SK-N-SH treated with all-trans-retinoic acid at 6 μM for 48 hours (cell line): ENCODE results near the gene NEUROD4.

Source experiments
- ATAC-seq: fragments of 200-7000 bp; cut with Tn5 transposase; 3 replicates; pipeline ENCODE4 v1.9.1; 2020; ENCODE audit warnings: mild to moderate bottlenecking, moderate library complexity
- BACH2 ChIP-seq: fragments of 250-450 bp; sonication (Bioruptor Pico); IDR thresholded peaks from 2 replicates; pipeline ENCODE4 v1.9.0; 2021; ENCODE audit warnings: mild to moderate bottlenecking, borderline replicate concordance
- CREB5 ChIP-seq: fragments of 250-450 bp; sonication (Bioruptor Pico); IDR thresholded peaks from 2 replicates; pipeline ENCODE4 v1.5.1; 2020; ENCODE audit warnings: low read depth, mild to moderate bottlenecking, moderate library complexity
- CSDC2 ChIP-seq: fragments of 250-450 bp; sonication (Bioruptor Pico); IDR thresholded peaks from 2 replicates; pipeline ENCODE4 v1.5.0; 2020; ENCODE audit warnings: mild to moderate bottlenecking, moderate library complexity
- CSRNP3 ChIP-seq: fragments of 250-450 bp; sonication (Bioruptor Pico); IDR thresholded peaks from 2 replicates; pipeline ENCODE4 v1.5.1; 2021; ENCODE audit warnings: mild to moderate bottlenecking, moderate library complexity
- ESRRG ChIP-seq: fragments of 250-450 bp; sonication (Bioruptor Pico); IDR thresholded peaks from 2 replicates; pipeline ENCODE4 v1.6.1; 2021; ENCODE audit warnings: mild to moderate bottlenecking
- ISL1 ChIP-seq: fragments of 250-450 bp; sonication (Bioruptor Pico); IDR thresholded peaks from 2 replicates; pipeline ENCODE4 v2.1.2; 2022; ENCODE audit warnings: mild to moderate bottlenecking, moderate library complexity
- PATZ1 ChIP-seq: fragments of 250-450 bp; sonication (Bioruptor Pico); IDR thresholded peaks from 2 replicates; pipeline ENCODE4 v1.8.0; 2020; ENCODE audit warnings: mild to moderate bottlenecking, moderate library complexity, borderline replicate concordance
- PPARA ChIP-seq: fragments of 250-450 bp; sonication (Bioruptor Pico); IDR thresholded peaks from 2 replicates; pipeline ENCODE4 v1.5.0; 2020; ENCODE audit warnings: mild to moderate bottlenecking, borderline replicate concordance
- RARB ChIP-seq: fragments of 250-450 bp; sonication (Bioruptor Pico); IDR thresholded peaks from 2 replicates; pipeline ENCODE4 v1.8.0; 2021; ENCODE audit warnings: mild to moderate bottlenecking, moderate library complexity
- TCF4 ChIP-seq: fragments of 250-450 bp; sonication (Bioruptor Pico); IDR thresholded peaks from 2 replicates; pipeline ENCODE4 v1.8.0; 2021; ENCODE audit warnings: mild to moderate bottlenecking, moderate library complexity, borderline replicate concordance
- TOX ChIP-seq: fragments of 250-450 bp; sonication (Bioruptor Pico); IDR thresholded peaks from 2 replicates; pipeline ENCODE4 v1.8.0; 2021; ENCODE audit warnings: mild to moderate bottlenecking, moderate library complexity, borderline replicate concordance
- TSHZ2 ChIP-seq: fragments of 250-450 bp; sonication (Bioruptor Pico); IDR thresholded peaks from 2 replicates; pipeline ENCODE4 v1.5.0; 2020; ENCODE audit warnings: mild to moderate bottlenecking, moderate library complexity
- ZC3H10 ChIP-seq: fragments of 250-450 bp; sonication (Bioruptor Pico); IDR thresholded peaks from 2 replicates; pipeline ENCODE4 v1.5.1; 2021; ENCODE audit warnings: mild to moderate bottlenecking, moderate library complexity
- ZFP3 ChIP-seq: fragments of 250-450 bp; sonication (Bioruptor Pico); IDR thresholded peaks from 2 replicates; pipeline ENCODE4 v1.5.0; 2020; ENCODE audit warnings: mild to moderate bottlenecking, moderate library complexity
- ZFP30 ChIP-seq: fragments of 450-650 bp; formaldehyde crosslinking; IDR thresholded peaks from 2 replicates; pipeline ENCODE4 v1.5.0; 2022; ENCODE audit warnings: mild to moderate bottlenecking, moderate library complexity
- ZNF565 ChIP-seq: fragments of 450-650 bp; formaldehyde crosslinking; conservative IDR thresholded peaks from 2 replicates; pipeline ENCODE4 v1.5.0; 2020; ENCODE audit warnings: low read depth, mild to moderate bottlenecking, moderate library complexity
- ZNF70 ChIP-seq: fragments of 450-650 bp; formaldehyde crosslinking; IDR thresholded peaks from 2 replicates; pipeline ENCODE4 v1.5.0; 2020; ENCODE audit warnings: mild to moderate bottlenecking, moderate library complexity
- ZNF8 ChIP-seq: fragments of 450-650 bp; formaldehyde crosslinking; IDR thresholded peaks from 2 replicates; pipeline ENCODE4 v1.5.0; 2020; ENCODE audit warnings: mild to moderate bottlenecking, moderate library complexity

NEUROD4 gene

GRCh38 chr12:55041345-55042055 is 21.7 kb downstream of the NEUROD4 start:
- TF ChIP-seq BACH2 (no peak), CSDC2 (no peak), TSHZ2 (CRISPR knock-in tag) (no peak), ZNF565 (CRISPR knock-in tag) (no peak), ISL1 (CRISPR knock-in tag) (no peak)
- no peak for ATAC-seq

GRCh38 chr12:55043542-55043941 is 23.8 kb downstream of the NEUROD4 start:
- ATAC-seq: no peak
- TF ChIP-seq ESRRG (CRISPR knock-in tag) (no peak), CREB5 (no peak), ZFP30 (no peak)
- TF ChIP-seq, all 23 proteins: peak for 0

- TF ChIP-seq ZNF8: no peak
- no peak for TF ChIP-seq TCF4 (CRISPR knock-in tag)
- TF ChIP-seq ZNF70 (CRISPR knock-in tag): no peak
- TF ChIP-seq CREB5: no peak
- TF ChIP-seq ZFP30: no peak
- TF ChIP-seq PPARA (CRISPR knock-in tag): no peak
- no peak for TF ChIP-seq ZC3H10 (CRISPR knock-in tag)
- no peak for TF ChIP-seq TOX (CRISPR knock-in tag)
- no peak for TF ChIP-seq PATZ1 (CRISPR knock-in tag)
- TF ChIP-seq CSRNP3: no peak
- no peak for TF ChIP-seq RARB (CRISPR knock-in tag)
- no peak for TF ChIP-seq ZFP3 (CRISPR knock-in tag)
- TF ChIP-seq ESRRG (CRISPR knock-in tag): no peak
- TF ChIP-seq TSHZ2 (CRISPR knock-in tag): no peak
- TF ChIP-seq, all 23 proteins: peak for 0
- ATAC-seq: no peak
Measured at GRCh38 chr12:55044135-55044534, 24.4 kb downstream of the NEUROD4 start.
